ENCODE data around the gene DOCK11. TPM values are rescaled to one million over a fixed set of nuclear protein-coding genes. Genes with fewer than 3 reads are reported as not detected.

DOCK11 gene
- total and polyA plus RNA-seq, 2 donors from 2014 or later = 11.4 to 49.5 TPM

DNA sequence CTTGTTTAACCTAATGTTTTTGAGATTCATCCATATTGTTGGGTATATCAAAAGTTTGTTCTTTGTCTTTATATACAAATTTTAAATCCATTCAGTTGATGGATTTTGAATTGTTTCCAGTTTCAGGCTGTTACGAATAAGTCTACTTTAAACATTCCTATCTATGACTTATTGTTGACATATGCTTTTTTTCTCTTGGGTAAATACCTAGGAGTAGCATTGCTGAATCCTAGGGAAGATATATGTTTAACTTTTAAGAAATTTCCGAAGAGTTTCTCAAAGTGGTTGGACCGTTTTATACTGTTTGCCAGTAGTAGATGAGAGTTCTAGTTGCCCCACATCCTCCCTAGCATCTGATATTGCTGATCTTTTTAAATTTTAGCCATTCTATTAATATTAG, 170.9 kb downstream of the DOCK11 start:
- Histone ChIP-seq H3K4me1 (ENCODE audit: control insufficient read depth in 2 of 3, insufficient read depth in 2 of 3, low read depth in 1 of 3, low read length in 3 of 3) (no peaks in the 10 kb centered on the region), H3K27ac (ENCODE audit: low read depth in 2 of 2, low read length in 2 of 2) (no peak overlapping the region), H3K36me3 (ENCODE audit: control insufficient read depth in 2 of 3, insufficient read depth in 3 of 3, low read length in 3 of 3) (no peaks in the 10 kb centered on the region), H3K27me3 (ENCODE audit: control insufficient read depth, insufficient read depth, low read length) (no peaks in the 10 kb centered on the region), H3K4me3 (ENCODE audit: low read length in 3 of 3) (no peak overlapping the region), H3K9me3 (ENCODE audit: control insufficient read depth in 2 of 3, insufficient read depth in 1 of 3, low read length in 3 of 3) (no peaks in the 10 kb centered on the region), H3K9ac (ENCODE audit: low read length in 3 of 3) (no peak overlapping the region)
- DNase-seq (no peak), FAIRE-seq (no peak)
- intact Hi-C loops (cut with DNase I) = no loop called here
- TF ChIP-seq, protein P1, sequence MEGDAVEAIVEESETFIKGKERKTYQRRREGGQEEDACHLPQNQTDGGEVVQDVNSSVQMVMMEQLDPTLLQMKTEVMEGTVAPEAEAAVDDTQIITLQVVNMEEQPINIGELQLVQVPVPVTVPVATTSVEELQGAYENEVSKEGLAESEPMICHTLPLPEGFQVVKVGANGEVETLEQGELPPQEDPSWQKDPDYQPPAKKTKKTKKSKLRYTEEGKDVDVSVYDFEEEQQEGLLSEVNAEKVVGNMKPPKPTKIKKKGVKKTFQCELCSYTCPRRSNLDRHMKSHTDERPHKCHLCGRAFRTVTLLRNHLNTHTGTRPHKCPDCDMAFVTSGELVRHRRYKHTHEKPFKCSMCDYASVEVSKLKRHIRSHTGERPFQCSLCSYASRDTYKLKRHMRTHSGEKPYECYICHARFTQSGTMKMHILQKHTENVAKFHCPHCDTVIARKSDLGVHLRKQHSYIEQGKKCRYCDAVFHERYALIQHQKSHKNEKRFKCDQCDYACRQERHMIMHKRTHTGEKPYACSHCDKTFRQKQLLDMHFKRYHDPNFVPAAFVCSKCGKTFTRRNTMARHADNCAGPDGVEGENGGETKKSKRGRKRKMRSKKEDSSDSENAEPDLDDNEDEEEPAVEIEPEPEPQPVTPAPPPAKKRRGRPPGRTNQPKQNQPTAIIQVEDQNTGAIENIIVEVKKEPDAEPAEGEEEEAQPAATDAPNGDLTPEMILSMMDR (IDR thresholded peaks at IDR 0.05; ENCODE audit: borderline replicate concordance, extremely low read depth, insufficient read depth) = no peak

- intact Hi-C loops (cut with DNase I) = no loop called here
- Histone ChIP-seq H3K4me1 (ENCODE audit: control insufficient read depth in 2 of 3, insufficient read depth in 2 of 3, low read depth in 1 of 3, low read length in 3 of 3) (no peaks in the 10 kb centered on the region), H3K4me3 (ENCODE audit: low read length in 3 of 3) (no peak overlapping the region), H3K9me3 (ENCODE audit: control insufficient read depth in 2 of 3, insufficient read depth in 1 of 3, low read length in 3 of 3) (no peaks in the 10 kb centered on the region), H3K27me3 (ENCODE audit: control insufficient read depth, insufficient read depth, low read length) (no peaks in the 10 kb centered on the region), H3K36me3 (ENCODE audit: control insufficient read depth in 2 of 3, insufficient read depth in 3 of 3, low read length in 3 of 3) (no peaks in the 10 kb centered on the region), H3K9ac (ENCODE audit: low read length in 3 of 3) (no peak overlapping the region), H3K27ac (ENCODE audit: low read depth in 2 of 2, low read length in 2 of 2) (no peak overlapping the region)
- DNase-seq = no peak
- FAIRE-seq = no peak
- TF ChIP-seq, protein P1 (IDR thresholded peaks at IDR 0.05; ENCODE audit: borderline replicate concordance, extremely low read depth, insufficient read depth) = no peak
These were observed 173.8 kb downstream of the DOCK11 start for GRCh38 chrX:118669435-118669834.

DNA sequence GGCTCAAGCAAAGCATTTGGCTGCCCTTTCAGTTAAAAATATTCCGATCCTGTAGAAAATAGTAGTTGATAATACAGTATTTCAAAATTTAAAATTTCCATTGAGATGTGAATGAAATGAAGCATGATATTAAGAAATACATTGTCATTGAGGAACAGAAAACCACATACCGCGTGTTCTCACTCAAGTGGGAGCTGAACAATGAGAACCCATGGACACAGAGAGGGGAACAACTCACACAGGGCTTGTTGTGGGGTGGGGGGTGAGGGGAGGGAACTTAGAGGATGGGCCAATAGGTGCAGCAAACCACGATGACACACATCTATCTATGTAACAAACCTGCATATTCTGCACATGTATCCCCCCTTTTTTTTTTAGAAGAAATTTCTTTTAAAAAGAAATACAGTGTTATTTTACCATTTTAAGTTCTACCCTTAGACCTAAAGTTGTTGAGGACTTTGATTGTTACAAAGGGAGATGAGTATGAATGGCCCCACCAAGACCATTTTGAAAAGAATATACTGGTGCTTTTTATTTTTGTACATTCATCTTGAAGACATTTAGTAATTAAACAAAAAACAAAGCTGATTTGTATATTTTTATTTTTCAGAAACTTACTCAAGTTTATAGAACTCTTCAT, 179.8 kb downstream of the DOCK11 start:
- no peak overlapping the region for H3K27ac ChIP-seq (ENCODE audit: low read depth in 2 of 2, low read length in 2 of 2)
- no peak for DNase-seq
- FAIRE-seq = no peak
- intact Hi-C loops (cut with DNase I) = no loop called here
- no peak overlapping the region for H3K4me3 ChIP-seq (ENCODE audit: low read length in 3 of 3)
- H3K4me1 ChIP-seq (ENCODE audit: control insufficient read depth in 2 of 3, insufficient read depth in 2 of 3, low read depth in 1 of 3, low read length in 3 of 3) = no peaks in the 10 kb centered on the region
- H3K9ac ChIP-seq (ENCODE audit: low read length in 3 of 3) = no peak overlapping the region
- no peaks in the 10 kb centered on the region for H3K36me3 ChIP-seq (ENCODE audit: control insufficient read depth in 2 of 3, insufficient read depth in 3 of 3, low read length in 3 of 3)
- H3K27me3 ChIP-seq (ENCODE audit: control insufficient read depth, insufficient read depth, low read length) = no peaks in the 10 kb centered on the region
- TF ChIP-seq, protein P1 (IDR thresholded peaks at IDR 0.05; ENCODE audit: borderline replicate concordance, extremely low read depth, insufficient read depth) = no peak
- no peaks in the 10 kb centered on the region for H3K9me3 ChIP-seq (ENCODE audit: control insufficient read depth in 2 of 3, insufficient read depth in 1 of 3, low read length in 3 of 3)

- FAIRE-seq (no peak), DNase-seq (no peak)
- no peaks in the 10 kb centered on the region for H3K9me3 ChIP-seq (ENCODE audit: control insufficient read depth in 2 of 3, insufficient read depth in 1 of 3, low read length in 3 of 3)
- TF ChIP-seq, protein P1 (IDR thresholded peaks at IDR 0.05; ENCODE audit: borderline replicate concordance, extremely low read depth, insufficient read depth) = no peak
- H3K27ac ChIP-seq (ENCODE audit: low read depth in 2 of 2, low read length in 2 of 2) = no peak overlapping the region
- H3K27me3 ChIP-seq (ENCODE audit: control insufficient read depth, insufficient read depth, low read length) = no peaks in the 10 kb centered on the region
- no peaks in the 10 kb centered on the region for H3K36me3 ChIP-seq (ENCODE audit: control insufficient read depth in 2 of 3, insufficient read depth in 3 of 3, low read length in 3 of 3)
- no peaks in the 10 kb centered on the region for H3K4me1 ChIP-seq (ENCODE audit: control insufficient read depth in 2 of 3, insufficient read depth in 2 of 3, low read depth in 1 of 3, low read length in 3 of 3)
- intact Hi-C loops (cut with DNase I) = no loop called here
- H3K9ac ChIP-seq (ENCODE audit: low read length in 3 of 3) = no peak overlapping the region
- no peak overlapping the region for H3K4me3 ChIP-seq (ENCODE audit: low read length in 3 of 3)
These were observed 180.3 kb downstream of the DOCK11 start for GRCh38 chrX:118675966-118676349.
